HG03520 (cell line): ENCODE results near the gene TUBB8.
"Not testable (repeated sequence)": the region's sequence is repeated elsewhere in the genome, so short reads cannot be mapped to it uniquely, and the experiment has no call there.

Source experiments
- ATAC-seq: cut with Tn5 transposase; IDR thresholded peaks from one replicate; pipeline ENCODE4 v1.9.1; 2021; ENCODE audit warnings: mild to moderate bottlenecking, moderate library complexity; ENCODE audit not compliant: unreplicated experiment

TUBB8 gene

DNA sequence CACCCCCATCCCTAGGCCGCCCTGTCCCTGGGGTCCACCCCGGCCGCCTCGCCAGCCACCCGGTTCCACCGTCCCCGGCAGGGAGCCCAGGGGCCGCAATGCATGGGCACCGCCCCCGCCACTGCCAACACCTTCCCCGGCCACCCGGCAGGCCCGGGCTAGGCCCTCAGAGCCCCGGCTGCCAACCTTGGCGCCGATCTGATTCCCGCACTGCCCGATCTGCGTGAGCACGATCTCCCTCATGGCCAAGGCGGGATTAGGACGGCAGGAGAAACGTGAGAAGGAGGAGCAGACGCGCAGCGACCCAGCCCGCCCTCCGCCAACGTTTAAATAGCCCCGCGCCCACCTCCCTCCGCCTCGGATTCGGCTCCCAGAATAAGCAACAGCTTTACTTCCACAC lies at the start of gene TUBB8:
Gene TUBB8 (minus strand): TSS at position 301 of the 400 bp plus-strand sequence. CDS start 58 bp downstream, at position 243.
- no peak for ATAC-seq

DNA sequence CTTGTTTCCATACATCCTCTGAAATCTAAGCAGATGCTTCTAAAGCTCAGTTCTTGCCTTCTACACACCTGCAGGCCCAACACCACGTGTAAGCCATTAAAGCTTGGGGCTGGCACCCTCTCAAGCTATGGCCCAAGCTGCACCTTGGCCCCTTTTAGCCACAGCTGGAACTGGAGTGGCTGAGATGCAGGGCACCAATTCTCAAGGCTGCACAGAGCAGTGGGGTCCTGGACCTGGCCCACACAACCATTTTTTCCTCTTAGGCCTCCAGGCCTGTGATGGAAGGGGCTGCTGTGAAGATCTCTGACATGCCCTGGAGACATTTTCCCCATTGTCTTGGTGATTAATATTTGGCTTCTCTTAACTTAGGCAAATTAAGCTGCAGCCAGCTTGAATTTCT lies 47.4 kb upstream of the TUBB8 start:
- no peak for ATAC-seq

DNA sequence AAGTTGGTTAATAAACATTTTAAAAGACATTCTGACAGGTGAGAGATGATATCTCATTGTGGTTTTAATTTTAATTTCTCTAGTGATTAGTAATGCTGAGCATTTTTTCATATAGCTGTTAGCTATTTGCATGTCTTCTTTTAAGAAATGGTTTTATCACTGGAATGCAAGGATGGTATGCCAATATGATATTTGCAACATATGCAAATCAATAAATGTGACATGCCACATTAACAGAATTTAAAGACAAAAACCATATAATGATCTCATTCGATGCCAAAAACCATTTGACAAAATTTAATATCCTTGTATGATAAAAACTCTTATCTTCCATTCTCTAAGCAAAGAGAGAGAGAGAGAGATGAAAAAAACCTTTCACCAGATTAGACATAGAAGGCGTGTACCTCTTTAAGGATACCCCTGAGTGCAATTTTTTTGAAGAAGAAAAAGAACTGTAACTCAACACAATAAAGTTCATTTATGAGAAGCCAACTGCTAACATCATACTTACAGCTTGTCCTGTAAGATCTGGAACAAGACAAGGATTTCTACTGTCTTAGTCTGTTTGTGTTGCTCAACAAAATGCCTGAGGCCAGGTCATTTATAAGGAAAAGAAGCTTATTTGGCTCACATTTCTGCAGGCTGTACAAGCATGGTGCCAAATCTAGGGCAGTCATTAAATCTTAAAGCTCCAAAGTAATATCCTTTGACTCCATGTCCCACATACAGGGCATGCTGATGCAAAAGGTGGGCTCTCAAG lies 46.4 kb upstream of the TUBB8 start:
- no peak for ATAC-seq

DNA sequence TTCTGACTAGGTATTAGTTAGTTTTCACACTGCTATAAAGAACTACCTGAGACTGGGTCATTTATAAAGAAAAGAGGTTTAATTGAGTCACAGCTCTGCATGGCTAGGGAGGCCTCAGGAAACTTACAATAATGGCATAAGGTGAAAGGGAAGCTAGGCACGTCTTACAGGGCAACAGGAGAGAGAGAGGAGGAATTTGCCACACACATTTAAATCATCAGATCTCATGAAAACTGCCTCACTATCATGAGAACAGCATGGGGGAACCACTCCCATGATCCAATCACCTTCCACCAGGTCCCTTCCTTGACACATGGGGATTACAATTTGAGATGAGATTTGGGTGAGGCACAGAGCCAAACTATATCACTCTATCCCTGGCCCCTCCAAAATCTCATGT lies 45.5 kb upstream of the TUBB8 start:
- ATAC-seq, result no peak

DNA sequence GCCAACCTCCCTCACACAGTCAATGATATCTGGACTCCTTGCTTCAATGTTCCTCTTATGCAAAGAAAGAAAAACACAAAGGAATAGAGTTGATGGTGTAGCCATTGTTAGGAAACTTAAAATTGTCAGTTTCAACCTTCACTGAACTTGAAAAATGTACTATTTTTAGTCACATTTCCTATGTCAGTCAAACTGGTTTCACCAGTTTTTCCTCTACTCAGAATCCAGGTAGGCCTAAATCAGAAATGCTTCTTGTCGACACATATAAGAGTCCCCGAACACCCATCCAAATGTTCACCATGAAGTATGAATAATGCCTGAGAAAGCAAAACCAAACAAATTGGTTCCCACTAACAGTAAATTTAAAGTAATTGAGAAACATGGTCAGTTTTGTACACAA lies 43.8 kb upstream of the TUBB8 start:
- ATAC-seq, result no peak

DNA sequence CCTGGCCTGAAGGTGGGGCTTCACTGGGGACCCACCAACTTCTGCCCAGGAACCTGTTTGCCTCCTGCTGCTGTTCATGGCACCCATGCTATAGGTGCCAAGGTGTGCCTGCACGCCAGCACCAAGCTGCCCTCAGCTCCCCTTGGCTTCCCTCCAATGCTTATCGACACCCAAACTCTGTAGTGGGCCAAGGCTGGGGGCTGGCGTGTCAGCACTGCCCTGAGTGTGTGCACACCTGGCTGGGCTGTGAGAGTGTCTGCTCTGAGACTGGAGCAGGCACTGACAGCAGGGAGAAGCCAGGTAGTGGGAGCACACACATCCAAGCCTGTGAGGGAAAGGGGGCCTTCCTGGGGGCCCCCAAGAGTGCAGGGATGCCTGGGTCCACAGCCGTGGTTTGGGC lies 43.1 kb upstream of the TUBB8 start:
- no peak for ATAC-seq

DNA sequence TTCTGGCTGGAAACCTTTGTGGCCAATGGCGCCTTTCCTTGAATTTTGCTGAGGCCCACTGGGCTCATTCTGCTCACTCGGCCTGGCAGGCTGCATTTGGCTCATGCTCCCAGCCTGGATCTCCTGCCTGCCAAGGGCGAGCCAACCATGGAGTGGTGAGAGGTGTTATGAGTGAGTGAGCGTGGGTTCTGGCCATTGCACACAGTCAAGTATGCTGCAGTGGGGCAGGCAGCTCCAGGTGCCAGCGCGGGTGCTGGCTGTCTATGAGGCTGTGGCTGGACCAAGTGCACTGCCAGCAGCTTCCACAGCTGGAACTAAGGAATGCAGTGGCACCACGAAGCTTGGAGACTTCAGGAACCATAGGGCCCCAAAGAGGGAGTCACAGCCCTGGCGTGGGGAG lies 42.2 kb upstream of the TUBB8 start:
- ATAC-seq, result no peak

DNA sequence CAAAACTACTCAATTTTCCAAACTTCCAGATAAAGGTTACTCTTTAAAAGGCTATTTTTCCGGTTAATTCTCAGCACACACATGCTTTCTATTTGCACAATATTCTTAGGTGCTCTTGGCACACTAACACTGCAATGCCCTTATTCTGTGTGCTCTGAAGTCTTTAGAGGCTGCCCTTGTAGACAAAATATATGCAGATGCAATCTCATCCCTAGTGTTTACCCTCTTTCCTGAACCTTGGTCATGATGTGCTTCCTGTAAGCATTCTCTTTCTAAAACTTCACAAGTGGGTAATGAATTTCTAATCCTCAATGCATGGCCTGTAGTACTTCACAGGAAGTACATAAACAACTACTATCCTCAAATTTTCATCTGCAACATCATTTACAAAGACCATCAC lies 41.1 kb upstream of the TUBB8 start:
- ATAC-seq, result no peak

DNA sequence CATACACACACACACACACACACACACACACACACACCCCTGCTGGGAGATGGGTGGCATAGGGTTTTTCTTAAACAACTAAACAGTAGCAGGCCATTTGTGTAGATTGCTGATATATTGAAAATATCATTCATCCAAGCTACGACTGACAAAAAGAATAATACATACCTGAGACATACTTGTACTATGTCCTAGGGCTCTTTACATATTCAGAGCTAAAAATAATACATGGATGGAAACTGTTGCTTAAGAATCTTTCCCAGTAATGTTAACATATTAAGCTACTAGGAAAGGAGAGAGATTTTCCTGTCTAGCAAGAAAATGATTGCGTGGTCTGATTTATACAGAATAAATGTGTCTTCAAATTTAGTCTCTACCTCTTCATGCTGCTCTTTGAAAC lies 40.2 kb upstream of the TUBB8 start:
- no peak for ATAC-seq

DNA sequence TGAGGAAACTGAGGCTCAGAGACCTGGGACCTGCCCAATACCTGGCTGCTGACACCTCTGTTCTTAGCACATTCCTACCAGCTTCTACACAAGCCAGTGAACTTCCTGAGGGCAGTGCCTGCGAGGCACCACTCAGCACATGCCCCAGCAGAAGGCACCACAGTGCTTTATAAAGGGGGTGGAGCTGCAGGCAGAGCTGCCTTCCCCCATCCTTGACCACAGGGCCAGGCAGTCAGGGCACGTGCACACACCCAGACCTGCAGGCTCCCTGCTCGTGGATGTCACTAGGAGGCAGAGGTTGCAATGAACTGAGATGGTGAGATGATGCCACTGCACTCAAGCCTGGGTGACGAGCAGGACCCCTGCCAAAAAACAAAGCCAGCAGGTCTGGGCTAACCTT lies 39.2 kb upstream of the TUBB8 start:
- no peak for ATAC-seq

DNA sequence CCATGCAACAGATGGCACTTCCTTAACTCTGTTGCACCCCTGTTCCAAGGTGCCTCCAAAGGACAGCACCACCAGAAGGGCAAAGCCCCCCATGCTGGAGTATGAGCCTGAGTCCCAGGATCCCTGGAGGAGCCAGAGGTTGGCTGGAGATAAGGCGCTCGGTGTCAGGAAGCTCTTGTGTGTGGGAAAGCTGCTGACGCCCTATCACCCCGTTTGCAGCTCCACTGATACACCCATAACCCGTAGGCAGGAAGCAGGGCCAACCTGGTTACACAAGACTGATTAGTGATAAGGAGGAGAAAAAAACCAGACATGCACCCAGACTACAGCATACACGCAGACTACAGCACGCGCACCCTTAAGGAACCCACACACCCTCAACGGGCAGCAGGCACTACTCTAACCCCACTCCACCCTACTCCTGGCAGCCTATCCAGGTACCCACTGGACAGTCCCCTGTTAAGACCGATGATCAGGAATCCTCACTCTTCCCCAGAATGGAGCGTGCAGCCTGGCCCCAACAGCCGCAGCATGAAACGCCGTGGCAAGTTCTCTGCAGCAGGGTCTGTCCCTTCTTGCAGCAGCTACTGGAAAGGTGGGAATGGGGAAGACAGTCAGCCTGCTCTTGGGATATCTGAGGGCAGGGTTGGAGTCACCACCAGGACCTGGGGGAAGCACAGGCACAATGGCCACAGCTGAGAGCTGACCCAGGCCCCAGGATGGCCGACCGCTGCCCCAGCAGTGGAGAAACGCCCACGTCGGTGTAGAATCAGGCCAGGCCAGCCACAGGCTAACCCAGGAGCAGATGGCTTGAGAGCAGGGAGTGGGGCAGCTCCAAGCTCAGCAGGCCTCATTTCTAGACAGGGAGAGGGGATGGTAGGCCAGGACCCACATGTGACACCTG lies 38.3 kb upstream of the TUBB8 start:
- no peak for ATAC-seq

DNA sequence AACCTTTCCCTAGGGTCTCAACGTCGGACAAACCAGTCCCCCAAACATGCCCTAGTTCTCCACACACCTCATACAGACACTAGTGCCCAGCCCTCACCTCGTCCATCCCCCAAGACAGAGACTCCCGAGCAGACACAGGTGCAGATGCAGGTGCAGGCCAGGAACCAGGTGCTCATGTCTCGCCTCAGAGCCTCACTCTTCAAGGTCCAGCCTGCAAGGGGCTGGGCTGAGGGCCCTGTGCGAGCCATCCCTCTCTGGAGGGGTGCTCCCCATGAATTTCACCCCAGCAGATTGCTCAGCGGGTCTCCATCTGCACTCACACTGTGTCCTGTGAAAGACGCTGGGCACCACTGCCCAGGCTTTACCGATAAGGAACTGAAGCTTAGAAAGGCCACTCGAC lies 36.9 kb upstream of the TUBB8 start:
- ATAC-seq, result no peak

DNA sequence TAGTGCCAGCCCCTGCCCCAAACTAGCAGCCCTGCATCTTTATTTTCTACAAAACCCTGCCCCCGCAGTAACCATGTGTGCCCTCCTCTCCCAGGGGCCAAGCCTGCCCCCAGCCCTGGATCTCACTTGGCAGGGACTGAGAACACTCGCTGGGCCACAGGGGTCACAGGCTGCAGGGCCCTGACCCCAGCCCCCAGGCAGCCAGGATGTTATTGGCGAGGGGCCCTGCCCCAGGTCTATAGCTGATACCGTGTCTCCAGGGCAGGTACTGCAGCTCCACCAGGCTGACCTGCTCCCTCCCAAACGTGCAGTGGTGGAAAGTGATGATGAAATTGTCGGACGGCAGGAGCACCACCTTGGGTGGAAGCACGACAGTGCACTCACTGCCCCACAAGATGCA lies 35.9 kb upstream of the TUBB8 start:
- no peak for ATAC-seq

DNA sequence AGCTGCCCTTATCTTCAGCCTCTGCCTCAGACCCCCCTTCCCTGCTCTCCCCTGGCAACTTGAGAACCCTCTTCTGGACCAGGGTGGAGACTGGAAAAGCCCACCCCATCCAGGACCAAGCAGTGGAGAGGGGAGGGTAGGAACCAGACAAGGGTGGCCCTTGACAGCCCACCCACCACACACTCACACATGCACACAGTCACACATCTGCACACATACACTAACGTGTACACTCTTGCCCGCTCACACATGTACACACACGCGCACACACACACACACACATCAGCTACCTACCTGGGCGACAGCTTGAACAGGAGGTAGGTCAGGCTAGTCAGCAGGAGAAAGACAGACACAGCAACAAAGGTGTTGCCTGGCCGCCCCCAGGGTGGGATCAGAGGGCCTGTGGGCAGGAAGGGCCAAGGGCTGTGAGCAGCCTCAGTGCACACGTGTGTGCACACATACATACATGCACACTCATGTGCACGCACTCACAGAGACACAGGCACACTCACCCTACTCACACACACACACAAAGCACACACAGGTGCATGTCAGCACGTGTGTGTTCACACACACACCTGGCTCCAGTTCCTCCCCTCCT lies 34.9 kb upstream of the TUBB8 start:
- ATAC-seq, result no peak

DNA sequence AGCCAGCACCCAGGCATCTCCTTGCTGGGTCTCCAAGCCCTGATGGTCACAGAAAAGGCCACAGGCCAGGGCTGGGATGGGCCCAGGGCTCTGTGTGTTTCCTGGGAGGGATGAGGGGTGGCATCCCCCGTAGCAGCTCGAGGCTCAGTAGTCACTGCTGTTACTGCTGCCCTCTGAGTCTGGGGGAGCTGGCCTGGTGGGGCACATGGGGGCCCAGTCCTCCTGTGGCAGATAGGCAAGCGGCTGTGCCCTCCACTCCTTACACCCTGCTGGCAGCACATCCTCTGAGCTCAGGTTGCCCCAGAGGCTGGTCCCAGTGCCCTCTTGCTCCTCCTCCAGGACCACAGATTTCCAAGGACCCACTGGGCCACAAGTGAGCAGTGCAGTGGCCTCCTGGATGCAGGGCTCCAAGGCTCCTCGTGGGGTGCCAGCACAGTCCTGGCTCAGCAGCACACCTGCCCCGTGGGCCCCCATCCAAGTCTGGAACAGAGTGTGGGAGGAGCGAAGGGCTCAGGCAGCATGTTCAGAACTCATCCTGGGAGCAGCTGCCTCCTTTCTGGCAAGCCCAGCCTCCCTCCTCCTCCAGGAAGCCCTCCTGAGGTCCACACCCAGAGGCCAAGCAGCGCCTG lies 31.5 kb upstream of the TUBB8 start:
- no peak for ATAC-seq

DNA sequence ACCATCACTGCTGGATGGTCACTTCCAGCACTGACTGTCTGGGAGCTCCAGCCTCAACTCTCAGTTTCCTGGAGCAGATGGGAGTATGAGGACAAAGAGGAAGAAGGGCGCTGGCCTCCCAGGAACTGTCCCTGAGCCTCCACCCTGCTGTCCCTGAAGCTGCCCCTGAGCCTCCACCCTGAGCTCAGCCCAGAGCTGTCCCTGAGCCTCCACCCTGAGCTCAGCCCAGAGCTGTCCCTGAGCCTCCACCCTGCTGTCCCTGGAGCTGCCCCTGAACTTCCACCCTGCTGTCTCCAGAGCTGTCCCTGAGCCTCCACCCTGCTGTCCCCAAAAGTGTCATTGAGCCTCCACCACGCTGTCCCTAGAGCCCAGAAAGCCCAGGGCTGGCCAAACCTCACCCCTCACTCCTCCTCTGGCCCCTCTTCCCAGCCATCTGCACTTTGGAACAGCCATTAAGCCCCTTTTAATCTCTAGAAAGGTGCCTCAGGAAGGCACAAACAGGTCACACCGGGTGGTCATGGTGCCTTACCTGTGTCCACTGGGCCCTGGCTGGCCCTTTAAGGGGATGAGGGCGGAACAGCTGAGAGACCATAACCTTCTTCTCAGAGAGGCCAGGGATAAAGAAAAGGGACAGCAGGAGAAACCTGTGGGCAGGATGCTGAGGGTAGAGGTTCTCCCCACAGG lies 30.6 kb upstream of the TUBB8 start:
- ATAC-seq, result no peak

DNA sequence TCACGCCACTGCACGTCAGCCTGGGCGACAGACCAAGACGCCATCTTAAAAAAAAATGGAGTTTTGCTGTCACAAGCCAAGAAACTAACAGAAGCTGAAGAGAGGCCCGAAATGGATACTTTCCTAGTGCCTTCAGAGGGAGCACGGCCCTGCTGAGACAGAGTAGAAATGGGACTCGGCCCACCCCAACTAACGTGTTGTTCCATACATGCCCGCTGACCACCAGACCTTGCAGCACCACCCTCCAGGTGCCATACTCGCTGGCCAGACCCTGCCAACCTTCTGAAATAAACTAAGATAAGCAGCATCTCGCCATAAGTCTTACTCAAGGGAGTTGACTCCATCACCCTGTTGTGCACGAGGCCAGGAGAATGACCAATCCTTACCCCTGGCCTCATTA lies 29.5 kb upstream of the TUBB8 start:
- ATAC-seq, result no peak

DNA sequence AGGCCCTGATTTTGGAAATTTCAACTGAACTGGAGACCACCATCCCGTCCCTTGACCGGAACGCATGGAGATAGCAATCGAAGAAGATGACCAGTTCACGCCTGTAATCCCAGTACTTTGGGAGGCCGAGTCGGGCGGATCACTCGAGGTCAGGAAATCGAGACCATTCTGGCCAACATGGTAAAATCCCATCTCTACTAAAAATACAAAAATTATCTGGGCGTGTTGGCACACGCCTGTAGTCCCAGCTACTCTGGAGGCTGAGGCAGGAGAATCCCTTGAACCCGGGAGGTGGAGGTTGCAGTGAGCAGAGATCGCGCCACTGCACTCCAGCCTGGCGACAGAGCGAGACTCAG lies 25.1 kb upstream of the TUBB8 start:
- ATAC-seq, result not testable (repeated sequence)

DNA sequence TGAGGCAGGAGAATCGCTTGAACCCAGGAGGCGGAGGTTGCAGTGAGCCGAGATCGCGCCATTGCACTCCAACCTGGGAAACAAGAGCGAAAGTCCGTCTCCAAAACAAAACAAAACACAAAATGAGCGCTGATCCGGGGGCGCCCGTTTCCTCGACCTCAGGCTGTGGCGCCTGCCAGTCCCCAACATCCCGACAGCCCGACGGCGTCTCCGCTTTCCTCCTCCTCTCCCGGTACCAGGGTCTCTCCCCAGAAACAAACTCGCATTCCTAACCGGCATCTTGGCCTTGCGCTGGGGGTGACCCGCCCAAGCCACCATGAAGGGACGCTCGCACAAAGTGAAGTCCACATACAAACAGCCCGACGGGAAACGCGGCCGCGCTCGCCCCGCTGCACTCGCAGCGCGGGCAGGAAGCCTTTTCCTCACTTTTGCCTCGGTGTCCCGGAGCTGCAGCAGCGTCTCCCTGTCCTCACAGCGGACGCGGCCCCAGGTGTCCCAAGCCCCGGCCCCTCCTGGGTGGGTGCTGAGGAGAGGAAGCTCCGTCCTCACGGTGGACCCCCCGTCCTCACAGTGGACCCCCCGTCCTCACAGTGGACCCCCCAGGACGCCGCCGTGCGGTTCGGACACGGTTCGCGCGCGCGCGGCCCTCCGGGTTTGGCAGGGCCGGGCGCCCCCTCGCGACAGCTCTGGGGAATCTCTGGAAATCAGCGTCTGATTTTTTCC lies 24.6 kb upstream of the TUBB8 start:
- not testable (repeated sequence) for ATAC-seq

DNA sequence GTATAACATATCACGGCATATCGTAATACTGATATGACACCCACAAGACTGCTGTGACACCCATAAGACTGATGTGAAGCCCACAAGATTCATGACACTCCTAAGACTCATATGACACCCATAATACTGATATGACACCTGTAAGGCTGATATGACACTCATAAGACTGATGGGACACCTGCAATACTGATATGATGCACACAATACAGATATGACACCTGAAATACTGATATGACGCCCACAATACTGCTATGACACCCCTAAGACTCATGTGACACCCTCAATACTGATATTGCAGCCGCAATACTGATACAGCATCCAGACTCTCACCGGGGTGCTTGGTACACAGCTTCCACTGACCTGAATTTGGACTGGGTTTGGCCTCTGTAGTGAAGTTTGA lies 19.1 kb upstream of the TUBB8 start:
- not testable (repeated sequence) for ATAC-seq
